ENCODE measurements around the gene ADO. TPM values are rescaled to one million over a fixed set of nuclear protein-coding genes. Genes with fewer than 3 reads are reported as not detected.
A peak's percentile ranks its signal among the peaks of the same experiment; 100 is the strongest.

Gene ADO
- polyA plus RNA-seq, 4 donors: 36.3 to 46.5 (median 40.8) TPM

- DNase-seq (ENCODE audit: low read depth in 4 of 4, low spot score in 3 of 4): peak in 1 of 4 donors; percentile 9
Observed at GRCh38 chr10:62817121-62817765, 12.7 kb downstream of the ADO start.

- DNase-seq (ENCODE audit: low read depth in 4 of 4, low spot score in 3 of 4): peak in 3 of 4 donors; percentile 71 to 73 (median 72)
Observed at GRCh38 chr10:62817766-62818425, 13.4 kb downstream of the ADO start.

DNA sequence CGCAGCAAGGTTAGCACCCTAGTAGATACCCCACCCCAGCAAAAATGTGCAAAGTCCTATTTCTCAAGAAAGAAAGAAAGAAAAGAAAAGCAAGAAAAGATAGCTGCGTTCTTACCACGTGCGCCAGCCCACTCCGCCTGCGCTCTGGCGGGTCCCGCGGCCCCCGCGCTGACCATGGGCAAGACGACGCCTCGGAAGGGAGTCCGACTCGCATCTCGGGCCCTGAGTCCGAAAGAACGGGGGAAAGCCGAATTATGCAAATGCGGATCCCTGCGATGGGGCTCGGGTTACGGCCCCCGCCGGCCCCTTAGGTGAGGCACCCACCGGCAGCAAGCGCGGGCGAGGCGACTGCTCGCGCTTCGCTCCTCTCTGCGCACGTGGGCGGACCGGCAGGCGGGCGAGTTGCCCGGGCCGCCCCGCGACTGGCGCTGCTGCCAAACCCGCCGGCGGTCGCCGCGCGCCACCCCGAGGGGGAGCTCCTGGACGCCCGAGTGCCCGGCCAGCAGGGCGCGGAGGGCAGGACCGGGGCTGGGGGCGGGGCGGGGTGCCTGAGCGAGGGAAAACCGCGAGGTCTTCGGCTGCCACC is 14.0 kb downstream of the ADO start:
- DNase-seq (ENCODE audit: low read depth in 4 of 4, low spot score in 3 of 4): peak in 1 of 4 donors; percentile 12

DNA sequence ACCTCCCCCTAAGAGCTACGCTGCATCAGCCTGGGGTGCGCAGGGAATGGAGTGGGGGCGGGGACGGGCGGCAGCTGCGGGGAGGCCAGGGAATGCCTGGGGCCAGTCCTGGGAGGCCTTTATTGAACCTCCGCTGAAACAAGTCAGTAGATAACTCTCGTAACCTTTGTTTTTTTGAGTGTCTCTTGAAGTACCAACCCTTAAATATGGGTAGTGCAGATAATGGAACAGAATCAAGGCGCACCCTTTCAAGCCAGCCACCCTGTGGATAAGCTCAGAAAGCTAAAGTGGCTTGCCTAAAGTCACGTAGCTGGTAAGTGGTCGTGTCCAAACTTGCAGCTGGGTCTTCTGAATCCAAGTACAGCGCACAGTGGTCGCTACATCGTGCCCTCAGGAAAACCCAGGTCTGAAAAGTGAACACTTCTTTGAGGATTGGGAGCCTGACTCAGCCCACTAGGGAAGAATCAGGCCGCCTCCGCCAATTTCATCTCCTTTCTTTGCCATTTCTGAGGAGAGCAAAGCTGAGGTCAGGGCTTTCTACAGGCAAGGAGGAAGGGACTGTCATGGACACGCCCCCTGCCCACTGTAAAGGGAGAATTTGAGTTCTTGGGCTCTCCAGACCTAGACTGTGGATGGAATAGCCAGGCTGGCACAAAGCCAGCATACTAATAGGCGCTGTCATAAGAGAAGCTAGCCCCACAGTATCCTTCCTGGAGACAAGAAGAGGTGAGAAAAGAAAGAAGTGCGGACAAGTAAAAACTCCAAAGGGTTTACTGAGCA is 14.8 kb downstream of the ADO start:
- peak in 1 of 4 donors; percentile 9 for DNase-seq (ENCODE audit: low read depth in 4 of 4, low spot score in 3 of 4)

GRCh38 chr10:62820586-62820985 is 16.1 kb downstream of the ADO start:
- DNase-seq (ENCODE audit: low read depth in 4 of 4, low spot score in 3 of 4): no peak

DNA sequence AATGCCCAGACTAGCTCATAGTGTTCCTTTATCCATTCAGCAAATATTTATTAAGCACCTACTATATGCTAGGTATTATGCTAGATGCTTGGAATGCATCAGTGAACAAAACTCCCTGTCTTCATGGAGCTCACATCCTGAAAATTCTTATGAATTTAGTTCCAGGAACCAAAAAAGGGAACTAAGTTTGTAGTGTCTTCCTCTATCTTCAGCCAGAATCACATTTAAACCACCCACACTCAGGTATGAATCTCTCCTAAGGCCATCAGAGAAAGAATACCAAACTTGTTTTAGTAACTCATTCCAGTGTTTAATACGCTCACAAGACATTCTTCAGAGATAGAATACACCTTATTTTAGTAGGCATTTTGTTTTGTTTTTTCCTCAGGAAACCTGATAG is 21.8 kb downstream of the ADO start:
- DNase-seq (ENCODE audit: low read depth in 4 of 4, low spot score in 3 of 4): no peak

GRCh38 chr10:62829622-62830021 is 25.1 kb downstream of the ADO start:
- DNase-seq (ENCODE audit: low read depth in 4 of 4, low spot score in 3 of 4): no peak

DNA sequence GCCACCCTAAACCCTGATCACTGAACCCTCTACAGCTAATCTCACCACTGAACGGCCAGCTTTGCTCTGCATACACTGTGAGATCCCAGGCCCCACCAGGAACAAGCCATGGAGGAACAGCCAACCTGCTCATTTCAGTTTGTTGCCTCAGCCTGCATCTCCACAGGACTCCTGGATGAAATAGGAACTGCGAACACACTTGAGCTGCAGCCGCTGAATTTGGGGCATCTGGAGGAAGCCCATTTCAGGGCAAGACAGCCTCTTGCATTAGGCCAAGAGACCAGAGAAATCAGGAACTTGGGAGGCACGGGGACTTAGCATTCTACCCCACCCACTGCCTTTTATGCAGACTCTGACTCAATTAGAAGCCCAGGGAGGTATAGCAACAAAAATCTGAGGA is 26.2 kb downstream of the ADO start:
- no peak for DNase-seq (ENCODE audit: low read depth in 4 of 4, low spot score in 3 of 4)

DNA sequence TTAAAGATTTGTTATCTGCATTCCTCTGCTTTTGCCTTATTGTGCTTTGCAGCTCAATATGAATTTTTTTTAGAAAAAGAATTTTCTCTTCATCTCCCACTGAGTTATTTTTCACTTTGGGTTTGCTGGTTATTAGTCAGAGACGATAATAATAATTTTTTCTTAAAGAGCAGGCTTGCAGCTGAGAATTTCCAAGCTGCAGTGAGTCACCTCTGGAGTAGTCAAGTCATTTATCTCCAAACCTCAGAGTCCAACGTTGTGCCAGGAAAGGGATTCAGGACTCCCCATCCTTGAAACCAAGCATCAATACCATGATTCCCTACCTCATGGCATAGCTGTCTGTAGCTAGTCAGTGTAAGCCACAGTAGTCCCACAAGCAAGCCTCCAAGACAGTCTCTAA is 26.8 kb downstream of the ADO start:
- no peak for DNase-seq (ENCODE audit: low read depth in 4 of 4, low spot score in 3 of 4)

DNA sequence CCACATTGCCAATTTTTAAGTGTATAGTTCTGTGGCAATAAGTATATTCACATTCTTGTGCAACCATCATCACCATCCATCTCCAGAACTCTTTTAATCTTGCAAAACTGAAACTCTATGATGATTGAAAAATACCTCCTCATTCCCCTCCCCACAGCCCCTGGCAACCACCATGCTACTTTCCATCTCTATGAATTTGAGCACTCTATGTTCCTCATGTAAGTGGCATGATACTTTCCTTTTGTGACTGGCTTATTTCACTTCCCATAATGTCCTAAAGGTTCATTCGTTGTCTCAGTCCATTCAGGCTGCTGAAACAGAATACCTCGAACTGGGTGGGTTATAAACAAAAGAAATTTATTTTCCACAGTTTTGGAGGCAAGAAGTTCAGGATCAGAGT is 35.1 kb downstream of the ADO start:
- no peak for DNase-seq (ENCODE audit: low read depth in 4 of 4, low spot score in 3 of 4)

DNA sequence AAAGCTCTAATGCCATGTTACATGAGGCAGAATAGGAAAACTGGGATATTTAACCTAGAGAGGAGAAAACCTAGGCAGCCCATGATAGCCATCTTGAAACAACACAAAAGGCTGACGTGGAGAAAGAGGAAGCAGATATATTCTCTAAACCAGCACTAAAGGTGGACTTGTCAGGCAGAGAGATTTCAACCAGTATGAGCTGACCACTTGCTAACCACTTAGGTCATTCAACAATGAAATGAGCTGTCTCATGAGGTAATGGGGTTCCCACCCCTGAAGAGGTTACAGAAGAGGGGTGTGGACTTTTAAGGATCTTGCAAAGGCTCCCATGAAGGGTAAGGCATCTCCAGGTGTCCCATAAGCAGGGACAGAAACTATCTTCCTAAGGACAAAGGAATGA is 38.5 kb downstream of the ADO start:
- no peak for DNase-seq (ENCODE audit: low read depth in 4 of 4, low spot score in 3 of 4)

GRCh38 chr10:62843600-62843999 is 39.1 kb downstream of the ADO start:
- no peak for DNase-seq (ENCODE audit: low read depth in 4 of 4, low spot score in 3 of 4)

- DNase-seq (ENCODE audit: low read depth in 4 of 4, low spot score in 3 of 4): no peak
Observed at GRCh38 chr10:62844280-62845011, 39.9 kb downstream of the ADO start.

DNA sequence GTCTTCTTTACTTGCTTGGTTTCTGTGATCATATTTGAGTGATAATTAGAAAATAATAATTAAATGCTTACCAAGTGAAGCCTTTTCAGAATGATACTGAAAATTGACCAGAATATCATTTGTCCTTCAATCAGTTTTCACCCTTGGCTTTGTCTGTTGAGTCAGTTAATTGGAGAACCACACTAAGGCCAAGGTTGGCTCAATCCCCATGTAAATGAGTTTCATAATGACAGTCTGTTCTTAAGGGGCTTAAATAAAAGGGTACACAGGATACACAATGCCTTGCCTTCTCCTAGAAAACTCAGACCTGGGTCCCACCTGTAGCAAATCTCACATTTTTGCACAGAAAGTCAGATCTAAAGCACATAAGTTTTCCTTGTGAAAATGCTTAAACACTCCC is 42.9 kb downstream of the ADO start:
- DNase-seq (ENCODE audit: low read depth in 4 of 4, low spot score in 3 of 4): no peak

DNA sequence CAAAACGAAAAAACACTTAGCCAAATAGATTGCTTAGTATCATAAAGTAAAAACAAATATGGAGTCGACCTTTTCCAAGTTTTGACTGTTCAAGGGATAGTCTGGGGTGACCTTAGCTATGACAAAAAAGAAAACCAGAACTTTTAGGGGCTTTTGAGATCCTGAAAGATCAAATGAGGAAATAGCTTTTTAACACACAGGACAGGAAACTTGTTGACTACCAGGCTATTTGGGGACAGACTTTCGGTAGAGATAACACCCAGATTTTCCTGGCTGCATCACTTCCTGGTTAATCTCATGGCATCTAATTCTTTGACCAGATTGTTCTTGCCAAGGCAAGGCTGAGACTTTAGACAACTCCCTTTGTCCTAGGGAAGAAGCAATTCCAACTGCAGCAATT is 46.1 kb downstream of the ADO start:
- DNase-seq (ENCODE audit: low read depth in 4 of 4, low spot score in 3 of 4): no peak

GRCh38 chr10:62851442-62851841 is 46.9 kb downstream of the ADO start:
- no peak for DNase-seq (ENCODE audit: low read depth in 4 of 4, low spot score in 3 of 4)

DNA sequence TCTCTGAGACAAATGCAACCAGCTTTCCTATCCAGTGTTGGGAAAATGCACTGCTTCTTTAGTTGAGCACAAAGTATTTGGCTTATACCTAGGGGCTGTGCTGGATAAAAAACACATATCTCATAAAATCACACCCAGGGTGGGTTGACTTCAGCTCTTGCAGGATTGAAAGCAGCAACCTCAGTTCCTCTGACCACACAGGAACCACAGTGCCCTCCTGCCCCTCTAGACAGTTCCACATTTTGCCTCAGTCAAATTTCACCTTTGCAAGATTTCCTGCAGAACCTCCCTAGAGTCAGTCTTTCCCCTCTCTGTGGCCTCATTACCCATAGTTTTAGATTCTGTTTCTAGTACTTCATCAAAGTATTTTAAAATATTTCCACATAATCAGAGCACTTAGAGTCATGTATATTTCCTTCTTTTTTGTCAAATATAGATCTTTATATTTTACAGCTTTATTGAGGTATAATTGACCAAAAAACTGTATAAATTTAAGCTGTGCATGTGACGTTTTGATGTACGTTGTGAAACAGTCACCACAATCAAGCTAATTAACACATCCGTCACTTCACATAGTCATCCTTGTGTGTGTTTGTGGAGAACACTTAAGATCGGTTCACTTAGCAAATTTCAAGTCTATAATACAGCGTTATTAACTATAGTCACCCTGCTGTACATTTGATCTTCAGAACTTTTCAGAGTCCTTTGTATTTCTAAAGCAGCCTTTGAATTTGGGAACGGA is 48.6 kb downstream of the ADO start:
- DNase-seq (ENCODE audit: low read depth in 4 of 4, low spot score in 3 of 4): no peak

- no peak for DNase-seq (ENCODE audit: low read depth in 4 of 4, low spot score in 3 of 4)
Observed at GRCh38 chr10:62853710-62854109, 49.2 kb downstream of the ADO start.

GRCh38 chr10:62856021-62856420 is 51.5 kb downstream of the ADO start:
- DNase-seq (ENCODE audit: low read depth in 4 of 4, low spot score in 3 of 4): no peak
